Muscle layer of colon (tissue), 2 donors: Measurements from ENCODE around the gene EPC1.

ENCODE experiments used
- H3K27ac ChIP-seq: one replicate; pipeline ENCODE4 v1.7.0; 2013; ENCODE audit warnings: low read depth, mild to moderate bottlenecking, low read length, moderate library complexity
- H3K27me3 ChIP-seq, 2 donors: one replicate each; pipeline ENCODE4 v1.7.0; 2013; ENCODE audit warnings: low read length in 2 of 2, mild to moderate bottlenecking in 2 of 2; ENCODE audit not compliant: insufficient read depth in 2 of 2, control insufficient read depth in 1 of 2
- H3K36me3 ChIP-seq: one replicate; pipeline ENCODE4 v1.7.0; 2013; ENCODE audit warnings: mild to moderate bottlenecking, low read length; ENCODE audit not compliant: insufficient read depth
- H3K4me1 ChIP-seq: one replicate; pipeline ENCODE4 v1.7.0; 2013; ENCODE audit warnings: mild to moderate bottlenecking, low read length; ENCODE audit not compliant: insufficient read depth
- H3K4me3 ChIP-seq, 2 donors: one replicate each; pipeline ENCODE4 v1.7.0; 2013; ENCODE audit warnings: low read length in 2 of 2, low read depth in 1 of 2, mild to moderate bottlenecking in 1 of 2, moderate library complexity in 1 of 2
- H3K9ac ChIP-seq: one replicate; pipeline ENCODE4 v1.7.0; 2013; ENCODE audit warnings: low read length
- H3K9me3 ChIP-seq: one replicate; pipeline ENCODE4 v1.7.0; 2013; ENCODE audit warnings: mild to moderate bottlenecking, low read length
- donor health status: abdominal sarcoma.
- donor health status: Adenocarcinoma of cecum.

EPC1 gene

GRCh38 chr10:32349199-32349585, 2.2 kb upstream of the EPC1 start:
- Histone ChIP-seq H3K4me1 (peaks cover 19% of the 10 kb centered on the region), H3K27me3 (no peaks in the 10 kb centered on the region), H3K9ac (no peak overlapping the region), H3K36me3 (no peaks in the 10 kb centered on the region), H3K27ac (no peak overlapping the region), H3K4me3 (no peak overlapping the region), H3K9me3 (no peaks in the 10 kb centered on the region)

- no peaks in the 10 kb centered on the region for H3K9me3 ChIP-seq
- H3K4me3 ChIP-seq, result no peak overlapping the region
- H3K27me3 ChIP-seq, result no peaks in the 10 kb centered on the region
- no peaks in the 10 kb centered on the region for H3K36me3 ChIP-seq
- H3K27ac ChIP-seq, result no peak overlapping the region
- H3K9ac ChIP-seq, result no peak overlapping the region
- peaks cover 25% of the 10 kb centered on the region for H3K4me1 ChIP-seq
Observed at GRCh38 chr10:32348297-32349198, 1.6 kb upstream of the EPC1 start.

- H3K4me1 ChIP-seq, result peaks cover 33% of the 10 kb centered on the region
- no peaks in the 10 kb centered on the region for H3K27me3 ChIP-seq
- H3K9ac ChIP-seq, result peak overlapping the region; percentile 15
- H3K27ac ChIP-seq, result peak overlapping the region; percentile 100
- H3K36me3 ChIP-seq, result no peaks in the 10 kb centered on the region
- peak overlapping the region; percentile 58 to 85 for H3K4me3 ChIP-seq
- no peaks in the 10 kb centered on the region for H3K9me3 ChIP-seq
Observed at GRCh38 chr10:32347363-32348022, 535 bp upstream of the EPC1 start.

GRCh38 chr10:32346134-32346550, 816 bp downstream of the EPC1 start:
- Histone ChIP-seq H3K36me3 (no peaks in the 10 kb centered on the region), H3K27me3 (no peaks in the 10 kb centered on the region), H3K27ac (peak overlapping the region; percentile 100), H3K4me3 (peak overlapping the region; percentile 85 to 99), H3K4me1 (peaks cover 46% of the 10 kb centered on the region), H3K9me3 (no peaks in the 10 kb centered on the region), H3K9ac (peak overlapping the region; percentile 99)

- Histone ChIP-seq H3K9ac (no peak overlapping the region), H3K36me3 (no peaks in the 10 kb centered on the region), H3K4me3 (no peak overlapping the region), H3K27me3 (no peaks in the 10 kb centered on the region), H3K27ac (no peak overlapping the region), H3K4me1 (peaks cover 66% of the 10 kb centered on the region), H3K9me3 (no peaks in the 10 kb centered on the region)
Observed at GRCh38 chr10:32341596-32341995, 5.4 kb downstream of the EPC1 start.

GRCh38 chr10:32340596-32341180, 6.3 kb downstream of the EPC1 start:
- H3K27me3 ChIP-seq, result no peaks in the 10 kb centered on the region
- peaks cover 73% of the 10 kb centered on the region for H3K4me1 ChIP-seq
- H3K4me3 ChIP-seq, result no peak overlapping the region
- H3K36me3 ChIP-seq, result no peaks in the 10 kb centered on the region
- H3K9me3 ChIP-seq, result no peaks in the 10 kb centered on the region
- H3K27ac ChIP-seq, result no peak overlapping the region
- H3K9ac ChIP-seq, result no peak overlapping the region

GRCh38 chr10:32338262-32338661, 8.7 kb downstream of the EPC1 start:
- H3K9me3 ChIP-seq, result no peaks in the 10 kb centered on the region
- peak overlapping the region in 1 of 2 donors; percentile 44 for H3K4me3 ChIP-seq
- H3K27me3 ChIP-seq, result no peaks in the 10 kb centered on the region
- no peak overlapping the region for H3K9ac ChIP-seq
- peaks cover 80% of the 10 kb centered on the region for H3K4me1 ChIP-seq
- H3K36me3 ChIP-seq, result no peaks in the 10 kb centered on the region
- no peak overlapping the region for H3K27ac ChIP-seq

GRCh38 chr10:32337350-32337749, 9.6 kb downstream of the EPC1 start:
- Histone ChIP-seq H3K27me3 (no peaks in the 10 kb centered on the region), H3K9me3 (no peaks in the 10 kb centered on the region), H3K27ac (no peak overlapping the region), H3K36me3 (no peaks in the 10 kb centered on the region), H3K4me1 (peaks cover 83% of the 10 kb centered on the region), H3K4me3 (no peak overlapping the region), H3K9ac (no peak overlapping the region)

GRCh38 chr10:32333849-32334248, 13.1 kb downstream of the EPC1 start:
- H3K27ac ChIP-seq, result no peak overlapping the region
- peaks cover 86% of the 10 kb centered on the region for H3K4me1 ChIP-seq
- H3K27me3 ChIP-seq, result no peaks in the 10 kb centered on the region
- no peak overlapping the region for H3K4me3 ChIP-seq
- H3K9me3 ChIP-seq, result no peaks in the 10 kb centered on the region
- H3K36me3 ChIP-seq, result no peaks in the 10 kb centered on the region
- no peak overlapping the region for H3K9ac ChIP-seq

GRCh38 chr10:32332299-32332750, 14.6 kb downstream of the EPC1 start:
- Histone ChIP-seq H3K27me3 (no peaks in the 10 kb centered on the region), H3K9ac (no peak overlapping the region), H3K27ac (no peak overlapping the region), H3K4me3 (no peak overlapping the region), H3K4me1 (peaks cover 88% of the 10 kb centered on the region), H3K9me3 (no peaks in the 10 kb centered on the region), H3K36me3 (no peaks in the 10 kb centered on the region)

GRCh38 chr10:32331606-32332005, 15.4 kb downstream of the EPC1 start:
- H3K36me3 ChIP-seq, result no peaks in the 10 kb centered on the region
- H3K27ac ChIP-seq, result no peak overlapping the region
- no peak overlapping the region for H3K9ac ChIP-seq
- no peaks in the 10 kb centered on the region for H3K27me3 ChIP-seq
- no peaks in the 10 kb centered on the region for H3K9me3 ChIP-seq
- H3K4me1 ChIP-seq, result peaks cover 88% of the 10 kb centered on the region
- no peak overlapping the region for H3K4me3 ChIP-seq
